GM19395 (cell line): ENCODE data around the gene OXTR.

ENCODE experiments used
- ATAC-seq: cut with Tn5 transposase; IDR thresholded peaks from one replicate; pipeline ENCODE4 v1.9.1; 2021; ENCODE audit warnings: mild to moderate bottlenecking, moderate library complexity; ENCODE audit not compliant: unreplicated experiment

Gene OXTR

GRCh38 chr3:8769088-8769822 is at the start of gene OXTR:
Gene OXTR (minus strand): TSS chr3:8769613. CDS start chr3:8768187, 1,426 bp downstream.
- ATAC-seq, result peak; percentile 66

GRCh38 chr3:8817486-8817885 is 48.1 kb upstream of the OXTR start:
- ATAC-seq, result no peak

DNA sequence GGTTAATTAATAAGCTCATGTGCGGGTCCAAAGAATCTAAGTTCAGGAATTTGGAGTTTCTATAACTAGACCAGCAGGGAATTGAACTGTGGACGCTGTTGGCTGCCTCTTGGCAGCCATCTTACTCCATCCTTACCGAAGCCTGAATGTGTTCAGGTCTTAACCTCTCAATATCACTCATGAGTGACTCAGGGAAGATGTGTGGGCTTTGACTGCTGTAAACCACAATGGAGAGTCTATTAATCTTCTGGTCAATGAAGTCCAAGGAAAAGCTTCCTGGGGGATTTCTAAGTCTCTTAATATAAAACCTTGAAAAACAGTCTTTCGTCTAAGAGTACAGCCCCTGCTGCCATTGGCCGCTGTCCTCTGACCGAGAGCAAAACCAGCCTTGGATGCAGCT is 46.7 kb upstream of the OXTR start:
- ATAC-seq, result no peak

DNA sequence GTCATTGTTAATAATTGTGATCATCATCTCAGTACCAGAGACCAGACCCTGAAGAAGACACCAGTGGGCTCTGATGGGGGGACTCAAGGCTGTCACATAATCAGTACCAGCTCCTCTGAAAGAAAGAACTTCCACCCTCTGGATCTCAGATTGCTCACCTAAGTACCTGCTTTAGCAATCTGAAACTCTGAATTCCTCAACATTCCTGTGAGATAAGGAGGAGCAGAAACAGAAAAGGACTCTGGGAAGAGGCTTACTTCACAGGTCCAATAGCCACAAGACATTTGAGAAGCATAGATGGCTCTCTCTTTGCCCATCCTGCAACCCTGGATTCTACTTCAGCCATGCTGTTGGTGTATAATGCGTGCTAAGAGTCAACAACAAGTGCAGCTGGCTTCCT is 44.0 kb upstream of the OXTR start:
- ATAC-seq, result no peak

DNA sequence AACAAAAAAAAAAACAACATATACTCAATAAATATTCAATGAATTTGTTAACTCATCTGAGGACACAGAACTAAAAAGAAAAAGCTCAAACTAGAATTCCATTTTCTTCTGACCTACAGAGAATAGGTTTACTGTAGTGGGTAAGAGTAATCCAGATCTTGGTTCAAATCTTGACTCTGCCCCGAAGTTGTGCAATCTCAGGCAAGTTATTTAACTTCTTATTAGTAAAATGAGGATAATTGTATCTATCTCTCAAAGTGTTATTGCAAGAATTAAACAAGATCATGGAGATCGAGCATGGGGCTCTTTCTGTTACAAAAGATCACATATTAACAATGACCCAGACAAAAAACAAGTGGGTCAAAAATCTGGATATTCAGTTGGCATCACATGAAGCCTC is 41.1 kb upstream of the OXTR start:
- ATAC-seq, result no peak

GRCh38 chr3:8805774-8806173 is 36.4 kb upstream of the OXTR start:
- no peak for ATAC-seq

- ATAC-seq, result no peak
Observed at GRCh38 chr3:8802256-8802655, 32.8 kb upstream of the OXTR start.

GRCh38 chr3:8800016-8800415 is 30.6 kb upstream of the OXTR start:
- ATAC-seq, result no peak

GRCh38 chr3:8794247-8794646 is 24.8 kb upstream of the OXTR start:
- ATAC-seq, result no peak

GRCh38 chr3:8793242-8793641 is 23.8 kb upstream of the OXTR start:
- ATAC-seq, result no peak

GRCh38 chr3:8790529-8790928 is 21.1 kb upstream of the OXTR start:
- ATAC-seq, result no peak

GRCh38 chr3:8784676-8785435 is 15.4 kb upstream of the OXTR start:
- ATAC-seq, result no peak

- no peak for ATAC-seq
Observed at GRCh38 chr3:8780279-8780678, 10.9 kb upstream of the OXTR start.

DNA sequence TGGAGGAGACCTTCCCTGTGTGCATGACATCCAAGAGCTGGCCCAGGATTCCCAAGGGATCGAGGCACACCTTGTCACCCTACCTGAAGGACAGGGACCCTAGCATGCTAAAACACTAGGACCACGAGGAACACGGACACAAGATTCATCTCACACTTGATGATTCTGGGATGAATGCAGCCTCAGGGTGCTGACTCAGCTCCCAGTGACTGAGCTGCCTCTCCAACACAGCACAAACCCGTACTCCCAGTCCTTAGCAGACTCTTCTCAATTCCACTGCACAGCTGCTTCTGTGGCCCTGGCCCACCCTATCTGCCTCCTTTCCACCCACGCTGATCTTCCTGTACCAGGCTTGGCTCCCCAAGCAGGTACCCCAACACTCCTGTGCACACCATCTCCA is 9.1 kb upstream of the OXTR start:
- ATAC-seq, result no peak

DNA sequence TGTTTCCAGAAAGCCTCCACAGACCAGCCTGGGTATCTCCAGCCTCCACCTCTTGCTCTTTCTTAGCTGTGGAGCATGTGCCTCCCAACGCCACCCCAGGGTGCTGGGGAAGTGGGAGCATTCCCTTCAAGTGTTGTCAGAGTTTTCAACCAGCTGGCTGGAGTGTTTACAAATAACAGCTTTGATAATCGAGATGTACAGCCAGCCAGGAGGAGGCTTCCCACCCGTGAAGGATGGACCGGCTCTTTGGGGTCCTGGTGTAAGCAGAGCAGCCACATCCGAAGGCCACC is 8.5 kb upstream of the OXTR start:
- ATAC-seq, result no peak

GRCh38 chr3:8777201-8777977 is 8.0 kb upstream of the OXTR start:
- peak; percentile 54 for ATAC-seq

GRCh38 chr3:8776406-8776805 is 7.0 kb upstream of the OXTR start:
- no peak for ATAC-seq

DNA sequence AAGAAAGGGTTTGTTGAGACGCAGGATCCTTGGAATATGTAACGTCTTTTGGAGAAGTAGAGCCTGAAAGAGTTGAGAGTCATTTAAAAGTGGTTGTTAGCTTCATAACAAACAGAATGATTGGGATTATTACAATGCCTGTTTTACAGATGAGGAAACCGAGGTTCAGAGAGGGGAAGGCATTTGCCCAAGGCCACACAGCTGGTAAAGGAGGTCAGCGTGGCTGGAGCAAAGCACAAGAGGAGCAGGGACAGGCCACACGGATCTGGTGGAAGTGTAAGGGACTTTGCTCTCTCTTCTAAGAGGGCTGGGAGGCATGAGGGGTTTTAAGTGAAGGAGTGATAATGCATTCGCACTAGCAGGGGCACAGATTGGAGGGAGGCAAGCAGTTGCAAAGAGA is 6.2 kb upstream of the OXTR start:
- ATAC-seq, result no peak

DNA sequence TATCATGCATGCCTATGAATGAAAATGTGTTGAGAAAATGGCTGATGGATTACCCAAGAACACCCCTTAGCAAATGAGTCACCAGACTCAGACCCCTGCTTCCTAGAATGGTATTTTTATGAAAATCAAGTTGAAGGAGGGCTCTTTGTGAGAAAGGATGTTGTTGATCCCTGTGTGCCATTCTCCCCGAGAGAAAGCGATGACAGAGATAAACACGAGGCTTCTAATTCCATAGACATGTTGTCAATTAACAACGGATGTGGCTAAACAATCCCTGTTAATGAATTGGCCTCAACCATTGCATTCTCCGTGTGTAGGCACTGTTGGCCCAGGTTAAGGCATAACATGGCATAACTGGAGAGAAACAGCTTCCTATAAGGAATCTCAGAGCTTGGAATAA is 5.8 kb upstream of the OXTR start:
- no peak for ATAC-seq

DNA sequence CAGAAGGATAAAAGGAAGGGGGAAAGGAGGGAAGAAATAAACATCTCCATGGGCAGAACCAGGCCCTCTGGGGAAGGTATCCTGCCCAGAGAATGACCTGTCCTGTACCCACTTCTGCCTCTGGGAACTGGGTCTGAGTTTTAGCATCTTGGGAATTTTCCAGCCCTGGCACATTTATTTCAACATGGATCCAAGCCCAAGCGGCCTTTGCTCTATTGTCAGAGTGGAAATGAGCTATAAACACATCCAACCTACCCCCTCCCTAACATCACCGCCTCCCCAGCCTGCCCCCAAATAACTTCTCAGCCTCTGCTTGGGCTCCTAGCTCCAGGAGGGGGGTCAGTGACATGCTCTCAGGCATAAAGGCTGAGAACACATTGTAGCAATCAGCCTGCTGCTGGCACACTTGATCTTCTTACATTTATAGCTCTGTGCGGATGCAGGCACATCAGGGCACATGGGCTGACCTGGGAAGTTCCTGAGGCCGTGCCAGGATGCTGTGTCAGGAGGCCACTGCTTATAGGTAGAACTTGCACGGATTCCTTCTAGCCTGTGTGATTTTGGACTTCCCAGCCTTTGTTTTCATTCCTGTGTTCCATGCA is 4.6 kb upstream of the OXTR start:
- no peak for ATAC-seq

DNA sequence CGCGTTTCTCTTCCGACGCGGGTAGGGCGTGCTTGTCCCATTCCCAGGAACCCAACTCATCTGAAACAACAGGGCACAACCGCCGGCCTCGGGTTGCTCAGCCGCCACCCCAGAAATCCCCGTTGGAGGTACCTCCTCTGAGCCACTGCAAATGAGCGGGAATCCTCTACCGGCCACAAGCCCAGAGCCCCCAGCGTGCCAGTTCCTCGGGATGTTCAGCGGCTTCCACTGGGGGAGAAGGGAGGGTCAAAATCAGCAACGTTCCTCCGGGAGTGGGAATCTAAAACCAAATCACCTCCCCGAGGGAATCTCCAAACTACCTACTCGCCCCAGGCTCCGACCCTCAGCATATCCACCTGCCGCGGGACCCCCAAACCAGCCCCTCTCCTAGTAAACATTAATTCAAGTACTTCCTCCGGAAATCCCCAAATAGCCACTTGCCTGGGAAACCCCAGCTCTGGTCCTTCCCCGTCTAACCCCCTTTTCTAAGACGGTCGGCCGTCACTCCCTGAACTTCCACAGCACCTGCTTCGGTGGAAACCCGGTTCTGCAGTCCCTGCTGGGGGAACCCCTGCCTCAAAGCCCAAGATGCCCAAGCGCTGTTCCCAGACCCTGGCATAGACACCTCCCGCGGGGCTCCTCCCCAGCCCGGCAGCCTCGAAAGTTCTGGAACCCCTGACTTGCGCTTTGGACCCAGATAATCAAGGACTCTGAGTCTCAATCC is 887 bp downstream of the OXTR start:
- peak; percentile 24 for ATAC-seq
